ENCODE results near the gene ABCA2. TPM values are rescaled to one million over a fixed set of nuclear protein-coding genes. Genes with fewer than 3 reads are reported as not detected.

Gene ABCA2
- total RNA-seq, 1 donor from 2014 or later = 7.5 TPM

DNA sequence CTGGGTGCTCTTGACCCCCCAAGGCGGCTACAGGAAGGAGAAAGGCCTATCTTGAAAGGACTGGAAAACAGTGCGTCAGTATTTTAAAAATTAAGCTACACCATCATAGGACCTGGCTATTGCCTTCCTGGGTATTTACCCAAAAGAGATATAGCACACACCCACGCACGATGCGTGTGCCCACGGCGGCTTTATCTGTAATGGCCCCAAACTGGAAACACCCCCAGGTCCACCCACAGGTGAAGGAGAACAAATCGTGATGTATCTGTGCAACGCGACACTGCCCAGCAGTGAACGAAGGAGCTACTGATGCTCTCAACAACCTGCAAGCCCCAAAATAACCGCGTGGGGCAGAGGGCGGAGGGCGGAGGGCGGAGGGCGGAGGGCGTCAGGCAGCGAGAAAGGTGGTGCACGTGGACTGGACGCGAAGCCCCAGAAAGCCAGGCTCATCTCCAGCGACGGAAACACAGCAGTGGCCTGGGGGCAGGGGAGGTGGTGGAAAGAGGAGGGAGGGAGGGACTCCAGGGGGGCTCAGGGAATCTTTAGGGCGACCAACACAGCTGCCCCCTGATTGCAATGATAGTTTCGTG is 63.1 kb downstream of the ABCA2 start:
- ATAC-seq (ENCODE audit: low read depth) (no peak), DNase-seq (no peak)
- ChIA-PET CTCF (no interaction called here), POLR2A (interaction anchor here (0.6 kb wide), 1 partner anchor 31 kb away, joined by 3 read pairs; the partner anchor contains the start of gene CLIC3)
- Mint-ChIP-seq H3K27me3 (peaks cover 9% of the 10 kb centered on the region), H3K4me3 (no peak overlapping the region), H3K27ac (no peak overlapping the region), H3K36me3 (ENCODE audit: low read depth) (no peaks in the 10 kb centered on the region), H3K4me1 (peaks cover 9% of the 10 kb centered on the region), H3K9me3 (no peaks in the 10 kb centered on the region)
- intact Hi-C loops (cut with micrococcal nuclease) = no loop called here
- TF ChIP-seq, protein P1, sequence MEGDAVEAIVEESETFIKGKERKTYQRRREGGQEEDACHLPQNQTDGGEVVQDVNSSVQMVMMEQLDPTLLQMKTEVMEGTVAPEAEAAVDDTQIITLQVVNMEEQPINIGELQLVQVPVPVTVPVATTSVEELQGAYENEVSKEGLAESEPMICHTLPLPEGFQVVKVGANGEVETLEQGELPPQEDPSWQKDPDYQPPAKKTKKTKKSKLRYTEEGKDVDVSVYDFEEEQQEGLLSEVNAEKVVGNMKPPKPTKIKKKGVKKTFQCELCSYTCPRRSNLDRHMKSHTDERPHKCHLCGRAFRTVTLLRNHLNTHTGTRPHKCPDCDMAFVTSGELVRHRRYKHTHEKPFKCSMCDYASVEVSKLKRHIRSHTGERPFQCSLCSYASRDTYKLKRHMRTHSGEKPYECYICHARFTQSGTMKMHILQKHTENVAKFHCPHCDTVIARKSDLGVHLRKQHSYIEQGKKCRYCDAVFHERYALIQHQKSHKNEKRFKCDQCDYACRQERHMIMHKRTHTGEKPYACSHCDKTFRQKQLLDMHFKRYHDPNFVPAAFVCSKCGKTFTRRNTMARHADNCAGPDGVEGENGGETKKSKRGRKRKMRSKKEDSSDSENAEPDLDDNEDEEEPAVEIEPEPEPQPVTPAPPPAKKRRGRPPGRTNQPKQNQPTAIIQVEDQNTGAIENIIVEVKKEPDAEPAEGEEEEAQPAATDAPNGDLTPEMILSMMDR (IDR thresholded peaks at IDR 0.05) = no peak

- H3K27me3 Mint-ChIP-seq = peaks cover 9% of the 10 kb centered on the region
- DNase-seq = no peak
- CTCF ChIA-PET = no interaction called here
- TF ChIP-seq, protein P1 (IDR thresholded peaks at IDR 0.05) = no peak
- no peak overlapping the region for H3K27ac Mint-ChIP-seq
- ATAC-seq (ENCODE audit: low read depth) = no peak
- H3K9me3 Mint-ChIP-seq = no peaks in the 10 kb centered on the region
- intact Hi-C loops (cut with micrococcal nuclease) = no loop called here
- no peaks in the 10 kb centered on the region for H3K36me3 Mint-ChIP-seq (ENCODE audit: low read depth)
- peaks cover 9% of the 10 kb centered on the region for H3K4me1 Mint-ChIP-seq
- H3K4me3 Mint-ChIP-seq = no peak overlapping the region
- POLR2A ChIA-PET = no interaction called here
Measured at GRCh38 chr9:136964171-136964689, 63.8 kb downstream of the ABCA2 start.

DNA sequence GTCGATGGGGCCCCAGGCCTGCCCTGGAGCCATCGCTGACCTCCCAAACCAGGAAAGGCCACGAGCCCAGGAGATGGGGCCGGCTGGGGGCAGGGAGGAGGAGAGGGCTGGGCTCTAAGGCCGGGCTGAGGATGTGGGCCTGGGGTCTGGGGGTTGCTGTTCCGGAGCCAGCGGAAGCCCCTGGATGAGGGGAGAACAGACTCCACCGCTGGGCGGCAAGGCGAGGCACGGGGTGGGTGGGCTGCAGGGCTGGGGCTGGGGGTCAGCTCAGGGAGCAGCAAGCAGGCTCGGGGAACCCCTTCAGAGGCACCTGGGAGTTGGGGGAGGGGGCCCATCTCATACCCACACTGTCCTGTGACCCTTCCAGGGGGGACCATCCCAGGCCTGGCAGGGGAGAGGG is 64.3 kb downstream of the ABCA2 start:
- Mint-ChIP-seq H3K9me3 (no peaks in the 10 kb centered on the region), H3K4me1 (peaks cover 9% of the 10 kb centered on the region), H3K4me3 (no peak overlapping the region), H3K27me3 (peaks cover 9% of the 10 kb centered on the region), H3K27ac (no peak overlapping the region), H3K36me3 (ENCODE audit: low read depth) (no peaks in the 10 kb centered on the region)
- TF ChIP-seq, protein P1 (IDR thresholded peaks at IDR 0.05) = no peak
- ChIA-PET POLR2A (no interaction called here), CTCF (no interaction called here)
- intact Hi-C loops (cut with micrococcal nuclease) = no loop called here
- no peak for DNase-seq
- no peak for ATAC-seq (ENCODE audit: low read depth)

DNA sequence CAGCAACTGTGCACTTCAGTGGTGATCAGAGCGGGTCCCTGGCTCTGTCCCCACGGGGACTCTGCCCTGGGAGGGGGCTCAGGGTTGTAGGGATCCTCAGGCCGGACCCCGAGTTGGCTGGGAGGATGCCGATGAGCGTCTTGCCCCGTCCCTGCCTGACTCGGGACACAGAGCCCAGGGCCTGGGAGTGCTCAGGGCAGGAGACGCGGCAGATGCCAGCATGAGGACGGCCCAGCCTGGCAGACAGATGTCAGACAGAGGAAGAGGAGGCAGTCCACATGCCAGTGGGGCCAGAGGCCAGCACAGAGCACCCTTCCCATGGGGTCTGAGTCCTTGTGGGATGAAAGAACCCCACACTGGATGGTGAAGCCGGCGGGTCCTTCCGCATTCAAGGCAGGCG is 64.7 kb downstream of the ABCA2 start:
- peaks cover 9% of the 10 kb centered on the region for H3K27me3 Mint-ChIP-seq
- peaks cover 9% of the 10 kb centered on the region for H3K4me1 Mint-ChIP-seq
- ChIA-PET POLR2A (no interaction called here), CTCF (no interaction called here)
- TF ChIP-seq, protein P1 (IDR thresholded peaks at IDR 0.05) = no peak
- intact Hi-C loops (cut with micrococcal nuclease) = no loop called here
- H3K36me3 Mint-ChIP-seq (ENCODE audit: low read depth) = no peaks in the 10 kb centered on the region
- DNase-seq (no peak), ATAC-seq (ENCODE audit: low read depth) (no peak)
- no peak overlapping the region for H3K4me3 Mint-ChIP-seq
- no peaks in the 10 kb centered on the region for H3K9me3 Mint-ChIP-seq
- H3K27ac Mint-ChIP-seq = no peak overlapping the region

GRCh38 chr9:136962701-136963248 is 65.3 kb downstream of the ABCA2 start:
- Mint-ChIP-seq H3K27ac (no peak overlapping the region), H3K9me3 (no peaks in the 10 kb centered on the region), H3K27me3 (peaks cover 11% of the 10 kb centered on the region), H3K4me1 (peaks cover 9% of the 10 kb centered on the region), H3K4me3 (no peak overlapping the region), H3K36me3 (ENCODE audit: low read depth) (no peaks in the 10 kb centered on the region)
- intact Hi-C loops (cut with micrococcal nuclease) = no loop called here
- ChIA-PET CTCF (no interaction called here), POLR2A (no interaction called here)
- TF ChIP-seq, protein P1 (IDR thresholded peaks at IDR 0.05) = no peak
- DNase-seq = no peak
- no peak for ATAC-seq (ENCODE audit: low read depth)
